HG03175 (cell line): ENCODE results near the gene ARMC3.
"Not testable (repeated sequence)": the region's sequence is repeated elsewhere in the genome, so short reads cannot be mapped to it uniquely, and the experiment has no call there.

Source experiments
- ATAC-seq: cut with Tn5 transposase; IDR thresholded peaks from one replicate; pipeline ENCODE4 v1.9.1; 2021; ENCODE audit warnings: mild to moderate bottlenecking, moderate library complexity; ENCODE audit not compliant: unreplicated experiment

The ARMC3 gene

GRCh38 chr10:22925088-22925487 is 2.8 kb upstream of the ARMC3 start:
- ATAC-seq = no peak

- no peak for ATAC-seq
Observed at GRCh38 chr10:22927166-22927565, 687 bp upstream of the ARMC3 start.

GRCh38 chr10:22929053-22929452 is 1.2 kb downstream of the ARMC3 start:
- ATAC-seq = not testable (repeated sequence)

GRCh38 chr10:22931948-22932347 is 4.1 kb downstream of the ARMC3 start:
- ATAC-seq = peak; percentile 56

GRCh38 chr10:22932626-22933370 is 4.9 kb downstream of the ARMC3 start:
- ATAC-seq = no peak

- no peak for ATAC-seq
Observed at GRCh38 chr10:22934726-22935125, 6.9 kb downstream of the ARMC3 start.

GRCh38 chr10:22942437-22942836 is 14.6 kb downstream of the ARMC3 start:
- no peak for ATAC-seq

GRCh38 chr10:22945934-22946673 is 18.3 kb downstream of the ARMC3 start:
- ATAC-seq = peak; percentile 90

GRCh38 chr10:22954970-22955369 is 27.1 kb downstream of the ARMC3 start:
- ATAC-seq = no peak

- ATAC-seq = no peak
Observed at GRCh38 chr10:22958338-22958737, 30.5 kb downstream of the ARMC3 start.

GRCh38 chr10:22959292-22959691 is 31.4 kb downstream of the ARMC3 start:
- ATAC-seq = no peak

GRCh38 chr10:22959950-22960349 is 32.1 kb downstream of the ARMC3 start:
- no peak for ATAC-seq

GRCh38 chr10:22962817-22963216 is 35.0 kb downstream of the ARMC3 start:
- peak; percentile 64 for ATAC-seq

- no peak for ATAC-seq
Observed at GRCh38 chr10:22969704-22970103, 41.9 kb downstream of the ARMC3 start.

- no peak for ATAC-seq
Observed at GRCh38 chr10:22976534-22976933, 48.7 kb downstream of the ARMC3 start.

- no peak for ATAC-seq
Observed at GRCh38 chr10:22977751-22978150, 49.9 kb downstream of the ARMC3 start.

- no peak for ATAC-seq
Observed at GRCh38 chr10:22978287-22978686, 50.4 kb downstream of the ARMC3 start.

GRCh38 chr10:22978918-22979317 is 51.1 kb downstream of the ARMC3 start:
- no peak for ATAC-seq

GRCh38 chr10:22980822-22981221 is 53.0 kb downstream of the ARMC3 start:
- ATAC-seq = no peak

GRCh38 chr10:22984066-22984465 is 56.2 kb downstream of the ARMC3 start:
- ATAC-seq = no peak

GRCh38 chr10:22986771-22987542 is 59.1 kb downstream of the ARMC3 start:
- no peak for ATAC-seq
